Loucy (cell line): ENCODE measurements around the gene MRPS15.

ENCODE experiments used
- EZH2phosphoT487 ChIP-seq: fragments of 200-600 bp; IDR thresholded peaks from 2 replicates; pipeline ENCODE4 v1.6.1; 2018; ENCODE audit warnings: antibody characterized with exemption, mild to moderate bottlenecking, moderate library complexity, borderline replicate concordance
- TF ChIP-seq, protein P1 (sequence below): fragments of 200-600 bp; sonication (generic); conservative IDR thresholded peaks from 2 replicates; pipeline ENCODE4 v1.5.1; 2014; ENCODE audit warnings: mild to moderate bottlenecking, antibody characterized with exemption, low read length

DNA sequence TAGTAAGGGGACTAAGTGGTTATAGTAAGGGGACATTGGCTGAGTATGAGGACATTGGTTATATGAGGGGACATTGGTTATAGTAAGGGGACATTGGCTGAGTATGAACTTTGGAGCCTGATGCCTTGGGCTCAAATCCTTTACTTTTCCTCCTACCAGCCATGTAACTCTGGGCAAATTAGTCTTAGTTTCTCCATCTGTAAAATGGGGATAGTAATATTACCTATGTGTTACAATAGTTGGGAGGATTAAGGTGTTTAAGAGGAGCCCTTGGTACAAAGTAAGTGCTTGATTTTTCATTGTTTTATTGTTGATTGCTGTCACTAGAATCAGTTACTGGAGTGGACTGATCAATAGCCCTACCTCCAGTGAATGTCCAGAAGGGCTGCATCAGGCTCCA lies 16.7 kb downstream of the MRPS15 start:
- no peak for TF ChIP-seq EZH2phosphoT487
- TF ChIP-seq, protein P1, sequence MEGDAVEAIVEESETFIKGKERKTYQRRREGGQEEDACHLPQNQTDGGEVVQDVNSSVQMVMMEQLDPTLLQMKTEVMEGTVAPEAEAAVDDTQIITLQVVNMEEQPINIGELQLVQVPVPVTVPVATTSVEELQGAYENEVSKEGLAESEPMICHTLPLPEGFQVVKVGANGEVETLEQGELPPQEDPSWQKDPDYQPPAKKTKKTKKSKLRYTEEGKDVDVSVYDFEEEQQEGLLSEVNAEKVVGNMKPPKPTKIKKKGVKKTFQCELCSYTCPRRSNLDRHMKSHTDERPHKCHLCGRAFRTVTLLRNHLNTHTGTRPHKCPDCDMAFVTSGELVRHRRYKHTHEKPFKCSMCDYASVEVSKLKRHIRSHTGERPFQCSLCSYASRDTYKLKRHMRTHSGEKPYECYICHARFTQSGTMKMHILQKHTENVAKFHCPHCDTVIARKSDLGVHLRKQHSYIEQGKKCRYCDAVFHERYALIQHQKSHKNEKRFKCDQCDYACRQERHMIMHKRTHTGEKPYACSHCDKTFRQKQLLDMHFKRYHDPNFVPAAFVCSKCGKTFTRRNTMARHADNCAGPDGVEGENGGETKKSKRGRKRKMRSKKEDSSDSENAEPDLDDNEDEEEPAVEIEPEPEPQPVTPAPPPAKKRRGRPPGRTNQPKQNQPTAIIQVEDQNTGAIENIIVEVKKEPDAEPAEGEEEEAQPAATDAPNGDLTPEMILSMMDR: no peak
